ENCODE measurements around the gene AMOT. TPM values are rescaled to one million over a fixed set of nuclear protein-coding genes. Genes with fewer than 3 reads are reported as not detected.

The AMOT gene
- total and polyA plus RNA-seq, 2 experiments from 2014 or later = 2.1 to 5.4 TPM

DNA sequence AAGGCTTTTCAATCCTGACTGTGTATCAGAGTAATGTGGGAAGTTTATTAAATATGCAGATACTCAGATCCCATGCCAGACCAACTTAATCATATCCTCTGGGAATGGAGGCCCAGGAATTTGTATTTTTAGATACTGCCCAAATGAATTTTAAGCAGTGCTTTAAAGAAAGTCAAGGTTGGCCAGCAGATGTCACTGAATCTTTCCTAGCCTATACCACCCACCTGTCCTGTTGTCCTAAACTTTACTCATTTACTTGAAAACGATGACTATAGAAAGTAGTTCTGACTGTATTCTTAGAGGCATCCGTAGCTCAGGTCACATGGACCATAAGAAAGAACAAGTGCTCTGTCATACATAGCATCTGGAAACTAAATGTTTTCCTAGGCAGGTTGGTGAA, 79.9 kb downstream of the AMOT start:
- Histone ChIP-seq H3K4me2 (no peak overlapping the region), H4K20me1 (replicated peaks; ENCODE audit: insufficient read depth) (no peaks in the 10 kb centered on the region), H3F3A (replicated peaks; ENCODE audit: low read depth) (no peaks in the 10 kb centered on the region), H3K27ac (ENCODE audit: low read depth) (no peak overlapping the region), H3K79me2 (replicated peaks; ENCODE audit: insufficient read depth) (no peaks in the 10 kb centered on the region), H3K27me3 (ENCODE audit: insufficient read depth) (no peaks in the 10 kb centered on the region), H3K4me1 (ENCODE audit: insufficient read depth) (no peaks in the 10 kb centered on the region), H3K9me2 (ENCODE audit: insufficient read depth) (no peaks in the 10 kb centered on the region), H3K36me3 (ENCODE audit: insufficient read depth) (no peaks in the 10 kb centered on the region), H3K4me3 (no peak overlapping the region), H2AFZ (no peak overlapping the region)
- H3K9me3 Mint-ChIP-seq = no peaks in the 10 kb centered on the region
- no peaks in the 10 kb centered on the region for H3K4me1 Mint-ChIP-seq
- no peaks in the 10 kb centered on the region for H3K36me3 Mint-ChIP-seq (ENCODE audit: low read depth)
- DNase-seq (ENCODE audit: low spot score) = peak; percentile 16
- no peak overlapping the region for H3K27ac Mint-ChIP-seq
- peaks cover 1% of the 10 kb centered on the region for H3K27me3 Mint-ChIP-seq (ENCODE audit: insufficient read depth, low read depth, poor library complexity)
- H3K4me3 Mint-ChIP-seq = no peak overlapping the region
- ATAC-seq = no peak
- no peak for TF ChIP-seq JUNB (IDR thresholded peaks at IDR 0.05; ENCODE audit: unreplicated experiment)
- TF ChIP-seq, protein P1, sequence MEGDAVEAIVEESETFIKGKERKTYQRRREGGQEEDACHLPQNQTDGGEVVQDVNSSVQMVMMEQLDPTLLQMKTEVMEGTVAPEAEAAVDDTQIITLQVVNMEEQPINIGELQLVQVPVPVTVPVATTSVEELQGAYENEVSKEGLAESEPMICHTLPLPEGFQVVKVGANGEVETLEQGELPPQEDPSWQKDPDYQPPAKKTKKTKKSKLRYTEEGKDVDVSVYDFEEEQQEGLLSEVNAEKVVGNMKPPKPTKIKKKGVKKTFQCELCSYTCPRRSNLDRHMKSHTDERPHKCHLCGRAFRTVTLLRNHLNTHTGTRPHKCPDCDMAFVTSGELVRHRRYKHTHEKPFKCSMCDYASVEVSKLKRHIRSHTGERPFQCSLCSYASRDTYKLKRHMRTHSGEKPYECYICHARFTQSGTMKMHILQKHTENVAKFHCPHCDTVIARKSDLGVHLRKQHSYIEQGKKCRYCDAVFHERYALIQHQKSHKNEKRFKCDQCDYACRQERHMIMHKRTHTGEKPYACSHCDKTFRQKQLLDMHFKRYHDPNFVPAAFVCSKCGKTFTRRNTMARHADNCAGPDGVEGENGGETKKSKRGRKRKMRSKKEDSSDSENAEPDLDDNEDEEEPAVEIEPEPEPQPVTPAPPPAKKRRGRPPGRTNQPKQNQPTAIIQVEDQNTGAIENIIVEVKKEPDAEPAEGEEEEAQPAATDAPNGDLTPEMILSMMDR (conservative IDR thresholded peaks at IDR 0.05; ENCODE audit: low read depth in 2 of 2) = peak; percentile 35 to 41

DNA sequence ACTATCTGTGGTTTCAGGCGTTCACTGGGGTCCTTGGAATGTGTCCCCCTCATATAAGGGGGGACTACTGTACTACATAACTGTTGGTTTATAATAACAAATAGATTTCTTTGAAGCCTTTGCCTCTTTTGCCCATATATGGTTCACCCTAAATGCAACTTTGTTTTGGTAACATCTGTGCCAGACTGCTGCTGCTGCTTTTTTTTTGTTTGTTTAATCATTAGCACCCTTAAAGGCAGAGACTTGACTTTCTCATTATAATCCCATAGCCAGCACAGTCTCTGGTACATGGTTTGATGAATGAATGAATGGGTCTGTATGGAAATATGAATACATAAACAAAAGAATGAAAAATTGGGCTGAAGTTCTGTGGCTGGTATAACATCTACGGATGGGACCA, 80.7 kb downstream of the AMOT start:
- H3K4me2 ChIP-seq = no peak overlapping the region
- no peak overlapping the region for H3K4me3 ChIP-seq
- H3K4me3 Mint-ChIP-seq = no peak overlapping the region
- H4K20me1 ChIP-seq (replicated peaks; ENCODE audit: insufficient read depth) = no peaks in the 10 kb centered on the region
- H3K79me2 ChIP-seq (replicated peaks; ENCODE audit: insufficient read depth) = no peaks in the 10 kb centered on the region
- TF ChIP-seq EZH2phosphoT487 (IDR thresholded peaks at IDR 0.05; ENCODE audit: unreplicated experiment) = no peak
- TF ChIP-seq JUNB (IDR thresholded peaks at IDR 0.05; ENCODE audit: unreplicated experiment) = no peak
- TF ChIP-seq ZNF331 (CRISPR knock-in tag; IDR thresholded peaks at IDR 0.05; ENCODE audit: low read depth) = no peak
- no peak for TF ChIP-seq ZNF114 (CRISPR knock-in tag; IDR thresholded peaks at IDR 0.05)
- H3K27ac ChIP-seq (ENCODE audit: low read depth) = no peak overlapping the region
- H3F3A ChIP-seq (replicated peaks; ENCODE audit: low read depth) = no peaks in the 10 kb centered on the region
- no peaks in the 10 kb centered on the region for H3K36me3 Mint-ChIP-seq (ENCODE audit: low read depth)
- H2AFZ ChIP-seq = no peak overlapping the region
- H3K27ac Mint-ChIP-seq = no peak overlapping the region
- H3K36me3 ChIP-seq (ENCODE audit: insufficient read depth) = no peaks in the 10 kb centered on the region
- H3K9me3 Mint-ChIP-seq = no peaks in the 10 kb centered on the region
- no peak for DNase-seq (ENCODE audit: low spot score)
- H3K4me1 ChIP-seq (ENCODE audit: insufficient read depth) = no peaks in the 10 kb centered on the region
- no peaks in the 10 kb centered on the region for H3K4me1 Mint-ChIP-seq
- no peaks in the 10 kb centered on the region for H3K27me3 ChIP-seq (ENCODE audit: insufficient read depth)
- H3K27me3 Mint-ChIP-seq (ENCODE audit: insufficient read depth, low read depth, poor library complexity) = peaks cover 1% of the 10 kb centered on the region
- no peak for ATAC-seq
- H3K9me2 ChIP-seq (ENCODE audit: insufficient read depth) = no peaks in the 10 kb centered on the region

DNA sequence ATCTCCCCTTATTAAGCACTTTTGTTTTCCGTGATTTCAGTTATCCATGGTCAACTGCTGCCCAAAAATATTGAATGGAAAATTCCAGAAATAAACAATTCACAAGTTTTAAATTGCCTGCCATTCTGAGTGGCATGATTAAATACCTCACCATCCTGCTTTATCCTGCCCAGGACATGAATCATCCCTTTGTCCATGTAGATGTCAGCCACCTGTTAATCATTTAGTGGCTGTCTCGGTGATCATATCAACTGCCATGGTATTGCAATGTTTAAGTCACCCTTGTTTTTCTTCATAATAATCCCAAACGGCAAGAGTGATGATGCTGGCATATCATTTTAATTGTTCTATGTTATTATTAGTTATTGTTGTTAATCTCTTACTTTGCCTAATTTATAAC, 81.1 kb downstream of the AMOT start:
- Histone ChIP-seq H3K79me2 (replicated peaks; ENCODE audit: insufficient read depth) (no peaks in the 10 kb centered on the region), H4K20me1 (replicated peaks; ENCODE audit: insufficient read depth) (no peaks in the 10 kb centered on the region), H3K36me3 (ENCODE audit: insufficient read depth) (no peaks in the 10 kb centered on the region), H3F3A (replicated peaks; ENCODE audit: low read depth) (no peaks in the 10 kb centered on the region), H3K27me3 (ENCODE audit: insufficient read depth) (no peaks in the 10 kb centered on the region), H2AFZ (no peak overlapping the region), H3K4me2 (no peak overlapping the region), H3K4me1 (ENCODE audit: insufficient read depth) (no peaks in the 10 kb centered on the region), H3K4me3 (no peak overlapping the region), H3K27ac (ENCODE audit: low read depth) (no peak overlapping the region), H3K9me2 (ENCODE audit: insufficient read depth) (no peaks in the 10 kb centered on the region)
- DNase-seq (ENCODE audit: low spot score) = no peak
- Mint-ChIP-seq H3K4me3 (no peak overlapping the region), H3K36me3 (ENCODE audit: low read depth) (no peaks in the 10 kb centered on the region), H3K27me3 (ENCODE audit: insufficient read depth, low read depth, poor library complexity) (peaks cover 1% of the 10 kb centered on the region), H3K4me1 (no peaks in the 10 kb centered on the region), H3K27ac (no peak overlapping the region), H3K9me3 (no peaks in the 10 kb centered on the region)
- TF ChIP-seq, protein P1 (conservative IDR thresholded peaks at IDR 0.05; ENCODE audit: low read depth in 2 of 2) = no peak
- TF ChIP-seq, protein P2, sequence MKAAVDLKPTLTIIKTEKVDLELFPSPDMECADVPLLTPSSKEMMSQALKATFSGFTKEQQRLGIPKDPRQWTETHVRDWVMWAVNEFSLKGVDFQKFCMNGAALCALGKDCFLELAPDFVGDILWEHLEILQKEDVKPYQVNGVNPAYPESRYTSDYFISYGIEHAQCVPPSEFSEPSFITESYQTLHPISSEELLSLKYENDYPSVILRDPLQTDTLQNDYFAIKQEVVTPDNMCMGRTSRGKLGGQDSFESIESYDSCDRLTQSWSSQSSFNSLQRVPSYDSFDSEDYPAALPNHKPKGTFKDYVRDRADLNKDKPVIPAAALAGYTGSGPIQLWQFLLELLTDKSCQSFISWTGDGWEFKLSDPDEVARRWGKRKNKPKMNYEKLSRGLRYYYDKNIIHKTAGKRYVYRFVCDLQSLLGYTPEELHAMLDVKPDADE (IDR thresholded peaks at IDR 0.05) = no peak
- TF ChIP-seq, protein P3, sequence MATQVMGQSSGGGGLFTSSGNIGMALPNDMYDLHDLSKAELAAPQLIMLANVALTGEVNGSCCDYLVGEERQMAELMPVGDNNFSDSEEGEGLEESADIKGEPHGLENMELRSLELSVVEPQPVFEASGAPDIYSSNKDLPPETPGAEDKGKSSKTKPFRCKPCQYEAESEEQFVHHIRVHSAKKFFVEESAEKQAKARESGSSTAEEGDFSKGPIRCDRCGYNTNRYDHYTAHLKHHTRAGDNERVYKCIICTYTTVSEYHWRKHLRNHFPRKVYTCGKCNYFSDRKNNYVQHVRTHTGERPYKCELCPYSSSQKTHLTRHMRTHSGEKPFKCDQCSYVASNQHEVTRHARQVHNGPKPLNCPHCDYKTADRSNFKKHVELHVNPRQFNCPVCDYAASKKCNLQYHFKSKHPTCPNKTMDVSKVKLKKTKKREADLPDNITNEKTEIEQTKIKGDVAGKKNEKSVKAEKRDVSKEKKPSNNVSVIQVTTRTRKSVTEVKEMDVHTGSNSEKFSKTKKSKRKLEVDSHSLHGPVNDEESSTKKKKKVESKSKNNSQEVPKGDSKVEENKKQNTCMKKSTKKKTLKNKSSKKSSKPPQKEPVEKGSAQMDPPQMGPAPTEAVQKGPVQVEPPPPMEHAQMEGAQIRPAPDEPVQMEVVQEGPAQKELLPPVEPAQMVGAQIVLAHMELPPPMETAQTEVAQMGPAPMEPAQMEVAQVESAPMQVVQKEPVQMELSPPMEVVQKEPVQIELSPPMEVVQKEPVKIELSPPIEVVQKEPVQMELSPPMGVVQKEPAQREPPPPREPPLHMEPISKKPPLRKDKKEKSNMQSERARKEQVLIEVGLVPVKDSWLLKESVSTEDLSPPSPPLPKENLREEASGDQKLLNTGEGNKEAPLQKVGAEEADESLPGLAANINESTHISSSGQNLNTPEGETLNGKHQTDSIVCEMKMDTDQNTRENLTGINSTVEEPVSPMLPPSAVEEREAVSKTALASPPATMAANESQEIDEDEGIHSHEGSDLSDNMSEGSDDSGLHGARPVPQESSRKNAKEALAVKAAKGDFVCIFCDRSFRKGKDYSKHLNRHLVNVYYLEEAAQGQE (IDR thresholded peaks at IDR 0.05; ENCODE audit: unreplicated experiment) = no peak
- no peak for ATAC-seq

Measured in GM23338 (cell line).